DND-41 (cell line): ENCODE measurements around the gene RGL4.

Experiments
- ATAC-seq: fragments of 200-7000 bp; cut with Tn5 transposase; 3 replicates; pipeline ENCODE4 v1.9.1; 2021; ENCODE audit warnings: low read depth; ENCODE audit not compliant: insufficient read depth
- DNase-seq: peaks from one replicate; pipeline ENCODE4 v3.0.0-alpha.2; 2020
- H2AFZ ChIP-seq: 2 replicates; pipeline ENCODE4 v1.6.0; 2012; ENCODE audit warnings: low read depth, low read length
- H3K27ac ChIP-seq: 2 replicates; pipeline ENCODE4 v1.5.1; 2012; ENCODE audit warnings: low read length, inconsistent platforms
- H3K27me3 ChIP-seq: fragments of 200-600 bp; sonication (generic); 2 replicates; pipeline ENCODE4 v1.6.0; 2012; ENCODE audit warnings: low read length, mild to moderate bottlenecking, inconsistent platforms; ENCODE audit not compliant: insufficient read depth, poor library complexity
- H3K36me3 ChIP-seq: 2 replicates; pipeline ENCODE4 v1.5.1; 2012; ENCODE audit warnings: low read length, inconsistent platforms; ENCODE audit not compliant: insufficient read depth
- H3K4me1 ChIP-seq: 2 replicates; pipeline ENCODE4 v1.5.1; 2012; ENCODE audit warnings: mild to moderate bottlenecking, low read length; ENCODE audit not compliant: insufficient read depth
- H3K4me2 ChIP-seq: 2 replicates; pipeline ENCODE4 v1.6.0; 2012; ENCODE audit warnings: mild to moderate bottlenecking, moderate library complexity, low read length, inconsistent platforms; ENCODE audit not compliant: insufficient read depth
- H3K4me3 ChIP-seq, 2 experiments: fragments of 200-600 bp in 1 of 2; shearing (Covaris generic) in 1 of 2; 2 replicates each; pipeline ENCODE4 v1.5.1; 2012 to 2016; ENCODE audit warnings: inconsistent platforms in 2 of 2, low read length in 2 of 2, mild to moderate bottlenecking in 2 of 2, low read depth in 1 of 2, moderate library complexity in 1 of 2
- H3K79me2 ChIP-seq: 2 replicates; pipeline ENCODE4 v1.6.0; 2012; ENCODE audit warnings: low read length, inconsistent platforms; ENCODE audit not compliant: insufficient read depth
- H3K9ac ChIP-seq: 2 replicates; pipeline ENCODE4 v1.6.0; 2012; ENCODE audit warnings: low read depth, mild to moderate bottlenecking, inconsistent platforms, low read length, moderate library complexity
- H3K9me3 ChIP-seq: 2 replicates; pipeline ENCODE4 v1.5.1; 2012; ENCODE audit warnings: low read length, moderate library complexity, mild to moderate bottlenecking, inconsistent platforms; ENCODE audit not compliant: insufficient read depth, severe bottlenecking
- H4K20me1 ChIP-seq: 2 replicates; pipeline ENCODE4 v1.6.0; 2012; ENCODE audit warnings: low read length; ENCODE audit not compliant: insufficient read depth
- CTCF ChIP-seq: IDR thresholded peaks from 2 replicates; pipeline ENCODE4 v1.5.1; 2012; ENCODE audit warnings: borderline replicate concordance, low read length, moderate library complexity, mild to moderate bottlenecking; ENCODE audit not compliant: poor library complexity, severe bottlenecking; ENCODE audit errors: extremely low read depth
- EZH2 ChIP-seq: IDR thresholded peaks from 3 replicates; pipeline ENCODE4 v1.6.1; 2012; ENCODE audit warnings: borderline replicate concordance, low read depth, mild to moderate bottlenecking, moderate library complexity, low read length, inconsistent platforms; ENCODE audit not compliant: severe bottlenecking

The RGL4 gene

GRCh38 chr22:23712256-23712655, 21.4 kb downstream of the RGL4 start:
- Histone ChIP-seq H3K27me3 (no peaks in the 10 kb centered on the region), H2AFZ (no peak overlapping the region), H3K9ac (no peak overlapping the region), H3K4me3 (no peak overlapping the region), H3K4me1 (peaks cover 18% of the 10 kb centered on the region), H3K27ac (no peak overlapping the region), H3K79me2 (peaks cover 37% of the 10 kb centered on the region), H3K36me3 (peaks cover 79% of the 10 kb centered on the region), H3K9me3 (no peaks in the 10 kb centered on the region), H3K4me2 (no peak overlapping the region), H4K20me1 (peaks cover 17% of the 10 kb centered on the region)
- TF ChIP-seq CTCF (no peak), EZH2 (no peak)
- DNase-seq, result no peak
- ATAC-seq, result no peak

- H4K20me1 ChIP-seq, result peaks cover 17% of the 10 kb centered on the region
- no peak for TF ChIP-seq EZH2
- TF ChIP-seq CTCF, result no peak
- DNase-seq (no peak), ATAC-seq (no peak)
- H3K9ac ChIP-seq, result no peak overlapping the region
- no peak overlapping the region for H3K4me3 ChIP-seq
- H2AFZ ChIP-seq, result no peak overlapping the region
- no peaks in the 10 kb centered on the region for H3K27me3 ChIP-seq
- no peak overlapping the region for H3K27ac ChIP-seq
- H3K36me3 ChIP-seq, result peaks cover 62% of the 10 kb centered on the region
- no peak overlapping the region for H3K4me2 ChIP-seq
- peaks cover 22% of the 10 kb centered on the region for H3K4me1 ChIP-seq
- peaks cover 37% of the 10 kb centered on the region for H3K79me2 ChIP-seq
- no peaks in the 10 kb centered on the region for H3K9me3 ChIP-seq
These were observed 23.1 kb downstream of the RGL4 start for GRCh38 chr22:23713696-23714595.

- Histone ChIP-seq H3K4me3 (no peak overlapping the region; a peak in 1 of 4 replicates), H3K79me2 (peaks cover 37% of the 10 kb centered on the region), H2AFZ (no peak overlapping the region), H3K36me3 (peaks cover 53% of the 10 kb centered on the region), H3K27ac (peak overlapping the region; percentile 31; the same call in 1 of the 2 replicates), H3K27me3 (no peaks in the 10 kb centered on the region), H3K4me2 (peak overlapping the region; percentile 89; the same call in 1 of the 2 replicates), H4K20me1 (peaks cover 17% of the 10 kb centered on the region), H3K9ac (peak overlapping the region; percentile 93; the same call in 1 of the 2 replicates), H3K9me3 (no peaks in the 10 kb centered on the region), H3K4me1 (peaks cover 22% of the 10 kb centered on the region)
- ATAC-seq, result no peak
- no peak for DNase-seq
- TF ChIP-seq CTCF (peak; percentile 21), EZH2 (no peak)
These were observed 24.1 kb downstream of the RGL4 start for GRCh38 chr22:23714596-23715578.
